Nephron progenitor cell (in vitro differentiated cells): ENCODE results near the gene KLF1.

ENCODE experiments used
- DNase-seq: peaks from one replicate; pipeline ENCODE4 v3.0.0; 2021
- H3K27ac Mint-ChIP-seq: 2 replicates; pipeline ENCODE4 v1.8.0; 2021; ENCODE audit warnings: mild to moderate bottlenecking, moderate library complexity, mixed read lengths
- H3K27me3 Mint-ChIP-seq: 2 replicates; pipeline ENCODE4 v1.8.0; 2021; ENCODE audit warnings: mild to moderate bottlenecking, low read depth, mixed read lengths; ENCODE audit not compliant: poor library complexity
- H3K36me3 Mint-ChIP-seq: 2 replicates; pipeline ENCODE4 v1.8.0; 2021; ENCODE audit warnings: low read depth, mixed read lengths
- H3K4me1 Mint-ChIP-seq: 2 replicates; pipeline ENCODE4 v1.8.0; 2021; ENCODE audit warnings: mixed read lengths
- H3K4me3 Mint-ChIP-seq: 2 replicates; pipeline ENCODE4 v1.8.0; 2021; ENCODE audit warnings: mild to moderate bottlenecking, moderate library complexity, mixed read lengths
- H3K9me3 Mint-ChIP-seq: 2 replicates; pipeline ENCODE4 v1.8.0; 2021; ENCODE audit warnings: mild to moderate bottlenecking, moderate library complexity, mixed read lengths
- TF ChIP-seq, protein P1 (sequence below): fragments of 200-600 bp; sonication (generic); IDR thresholded peaks from 2 replicates; pipeline ENCODE4 v1.5.0; 2021; ENCODE audit warnings: antibody characterized with exemption

The KLF1 gene

DNA sequence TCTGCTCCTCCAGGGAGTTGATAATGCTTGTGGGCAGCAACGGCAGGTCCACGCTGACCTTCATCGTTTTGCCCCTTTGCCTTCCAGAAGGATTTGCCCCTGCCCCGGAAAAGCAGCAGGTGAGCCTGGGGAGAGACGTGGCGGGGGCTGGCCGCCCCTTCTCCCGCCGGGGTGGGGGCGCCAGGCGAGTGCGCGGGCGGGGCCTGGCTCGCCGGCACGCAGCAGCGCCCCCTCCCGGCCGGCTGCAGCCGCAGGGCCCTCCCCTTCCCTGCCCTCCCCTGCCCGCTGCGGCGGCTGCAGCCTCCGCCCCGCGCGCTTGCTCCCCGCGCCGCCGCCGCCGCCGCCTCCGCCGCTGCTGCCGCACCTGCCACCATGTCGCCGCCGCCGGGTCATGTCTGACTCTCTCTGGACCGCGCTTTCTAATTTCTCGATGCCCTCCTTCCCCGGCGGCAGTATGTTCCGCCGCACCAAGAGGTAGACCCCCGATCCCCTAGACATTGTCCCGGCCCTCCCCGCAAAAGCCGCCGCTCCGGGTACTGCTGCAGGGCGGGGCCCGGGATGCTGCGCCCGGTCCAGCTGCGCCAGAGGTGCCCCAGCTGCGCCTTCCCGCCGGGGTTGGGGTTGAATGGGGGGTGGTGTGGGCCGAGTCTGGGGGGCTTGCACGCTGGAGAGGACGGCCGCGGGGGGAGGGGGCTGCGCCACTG, 48.7 kb downstream of the KLF1 start, which contains the start of gene MAST1:
MAST1 (plus strand) TSS at position 334 of the 704 bp plus-strand sequence; CDS start at position 392, 58 bp downstream.
- peak within 1 kb of the TSS; percentile 87 for H3K4me3 Mint-ChIP-seq
- H3K27me3 Mint-ChIP-seq: peaks cover 68% of the 10 kb centered on the region
- H3K9me3 Mint-ChIP-seq: no peaks in the 10 kb centered on the region
- H3K4me1 Mint-ChIP-seq: peaks cover 51% of the 10 kb centered on the region
- TF ChIP-seq, protein P1, sequence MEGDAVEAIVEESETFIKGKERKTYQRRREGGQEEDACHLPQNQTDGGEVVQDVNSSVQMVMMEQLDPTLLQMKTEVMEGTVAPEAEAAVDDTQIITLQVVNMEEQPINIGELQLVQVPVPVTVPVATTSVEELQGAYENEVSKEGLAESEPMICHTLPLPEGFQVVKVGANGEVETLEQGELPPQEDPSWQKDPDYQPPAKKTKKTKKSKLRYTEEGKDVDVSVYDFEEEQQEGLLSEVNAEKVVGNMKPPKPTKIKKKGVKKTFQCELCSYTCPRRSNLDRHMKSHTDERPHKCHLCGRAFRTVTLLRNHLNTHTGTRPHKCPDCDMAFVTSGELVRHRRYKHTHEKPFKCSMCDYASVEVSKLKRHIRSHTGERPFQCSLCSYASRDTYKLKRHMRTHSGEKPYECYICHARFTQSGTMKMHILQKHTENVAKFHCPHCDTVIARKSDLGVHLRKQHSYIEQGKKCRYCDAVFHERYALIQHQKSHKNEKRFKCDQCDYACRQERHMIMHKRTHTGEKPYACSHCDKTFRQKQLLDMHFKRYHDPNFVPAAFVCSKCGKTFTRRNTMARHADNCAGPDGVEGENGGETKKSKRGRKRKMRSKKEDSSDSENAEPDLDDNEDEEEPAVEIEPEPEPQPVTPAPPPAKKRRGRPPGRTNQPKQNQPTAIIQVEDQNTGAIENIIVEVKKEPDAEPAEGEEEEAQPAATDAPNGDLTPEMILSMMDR: peak; percentile 33
- peak; percentile 81 for DNase-seq
- no peaks in the 10 kb centered on the region for H3K36me3 Mint-ChIP-seq
- no peak within 1 kb of the TSS for H3K27ac Mint-ChIP-seq

DNA sequence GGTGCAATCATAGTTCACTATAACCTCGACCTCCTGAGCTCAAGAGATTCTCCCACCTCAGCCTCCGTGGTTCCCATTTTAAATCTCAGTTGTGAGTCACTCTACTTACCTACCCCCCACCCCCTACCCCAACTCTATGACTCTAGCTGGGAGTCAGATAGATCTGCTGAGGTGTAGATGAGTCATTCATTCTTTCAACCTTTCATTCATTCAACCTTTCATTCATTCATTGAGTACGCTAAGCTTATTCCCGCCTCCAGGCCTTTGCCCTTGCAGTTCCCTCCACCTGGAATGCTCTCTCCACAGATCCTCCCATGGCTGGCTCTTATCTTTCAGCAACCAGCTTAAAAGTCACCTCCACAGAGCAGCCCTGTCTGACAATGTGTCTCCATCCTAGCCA, 49.8 kb downstream of the KLF1 start:
- Mint-ChIP-seq H3K27me3 (peaks cover 79% of the 10 kb centered on the region), H3K4me1 (peaks cover 52% of the 10 kb centered on the region), H3K4me3 (peak overlapping the region; percentile 54), H3K36me3 (no peaks in the 10 kb centered on the region), H3K9me3 (no peaks in the 10 kb centered on the region), H3K27ac (no peak overlapping the region)
- DNase-seq: no peak
- TF ChIP-seq, protein P1: no peak

DNA sequence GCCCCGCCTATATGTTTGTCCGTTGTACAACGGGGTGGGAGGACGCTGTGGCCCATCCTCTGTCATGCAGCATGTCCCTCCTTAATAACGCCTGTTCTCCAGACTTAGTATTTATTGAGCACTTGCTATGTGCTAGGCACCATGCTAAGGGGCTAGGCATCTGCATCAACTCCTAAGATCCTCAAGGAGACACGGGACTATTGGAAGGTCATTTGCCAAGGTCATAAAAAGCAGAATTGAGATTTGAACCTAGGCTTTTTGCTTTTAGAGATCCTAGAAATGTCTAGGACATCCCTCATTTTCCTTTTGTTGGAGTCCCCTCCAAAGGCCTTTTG, 50.5 kb downstream of the KLF1 start:
- Mint-ChIP-seq H3K4me1 (peaks cover 44% of the 10 kb centered on the region), H3K27me3 (peaks cover 84% of the 10 kb centered on the region), H3K27ac (no peak overlapping the region), H3K9me3 (no peaks in the 10 kb centered on the region), H3K4me3 (peak overlapping the region; percentile 60), H3K36me3 (no peaks in the 10 kb centered on the region)
- TF ChIP-seq, protein P1: no peak
- DNase-seq: no peak

DNA sequence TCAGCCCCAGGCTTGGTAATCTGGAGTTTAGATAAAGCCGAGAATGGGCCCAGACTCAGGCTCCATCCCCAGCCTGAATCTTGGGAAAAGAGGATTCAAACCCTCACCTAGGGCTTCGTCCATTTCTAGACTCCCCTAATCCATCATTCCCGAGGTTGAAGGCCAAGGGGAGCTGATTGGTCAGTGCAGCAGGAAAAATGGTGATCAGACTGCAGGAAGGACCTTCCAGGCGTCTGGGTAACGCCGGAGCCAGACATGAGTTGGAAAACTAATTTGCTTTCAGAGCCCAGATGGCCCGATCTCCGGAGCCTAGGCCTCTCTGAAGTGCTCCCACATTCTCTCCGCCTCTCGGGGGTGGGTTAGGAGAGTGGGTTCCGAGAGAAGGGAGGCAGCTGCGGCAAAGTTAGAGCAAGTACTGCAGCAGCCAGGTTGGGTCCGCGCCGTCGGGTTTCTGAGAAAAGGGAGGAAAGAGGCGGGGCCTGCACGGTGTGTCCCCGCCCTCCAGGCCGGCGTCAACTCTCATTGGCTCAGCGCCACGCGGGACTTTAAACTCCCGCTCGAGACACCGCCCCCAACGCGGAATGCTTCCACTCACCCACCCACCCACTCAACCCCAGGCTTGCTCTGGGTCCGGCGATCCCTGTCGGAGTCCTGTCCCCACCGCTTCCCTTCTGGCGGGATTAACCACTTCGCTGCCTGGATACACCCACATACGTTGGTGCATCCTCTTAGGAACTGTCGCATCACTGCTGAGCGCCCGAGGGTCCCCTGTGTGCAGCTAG, 51.8 kb downstream of the KLF1 start:
- Mint-ChIP-seq H3K27me3 (peaks cover 94% of the 10 kb centered on the region), H3K4me3 (peak overlapping the region; percentile 62), H3K36me3 (no peaks in the 10 kb centered on the region), H3K9me3 (no peaks in the 10 kb centered on the region), H3K4me1 (peaks cover 31% of the 10 kb centered on the region), H3K27ac (no peak overlapping the region)
- DNase-seq: peak; percentile 59
- TF ChIP-seq, protein P1: no peak

DNA sequence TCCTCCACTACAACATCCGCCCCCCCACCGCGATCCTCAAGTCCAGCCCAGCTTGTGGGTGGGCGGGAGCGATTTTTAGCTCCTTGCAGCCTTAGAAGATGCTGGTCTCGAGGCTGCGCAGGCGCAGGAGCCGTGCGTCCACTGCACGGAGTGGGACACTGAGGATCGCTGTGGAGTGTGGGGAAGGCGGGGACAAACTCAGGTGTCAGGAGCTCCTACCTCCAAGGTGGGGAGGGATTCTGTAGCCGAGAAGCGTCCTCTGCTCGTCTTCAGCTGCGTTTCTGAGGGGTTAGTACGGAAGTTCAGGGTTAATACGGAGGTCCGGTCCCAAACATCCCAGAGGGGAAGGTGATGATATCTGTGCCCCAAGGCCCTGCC, 52.4 kb downstream of the KLF1 start, which contains the start of gene RTBDN:
RTBDN (minus strand) TSS at position 14 of the 378 bp plus-strand sequence. CDS start 4,600 bp downstream, outside the sequence.
- Mint-ChIP-seq H3K36me3 (no peaks in the 10 kb centered on the region), H3K4me1 (peaks cover 27% of the 10 kb centered on the region), H3K27me3 (peaks cover 94% of the 10 kb centered on the region), H3K27ac (no peak within 1 kb of the TSS), H3K4me3 (peak within 1 kb of the TSS; percentile 62), H3K9me3 (no peaks in the 10 kb centered on the region)
- TF ChIP-seq, protein P1: no peak
- no peak for DNase-seq
